GM12892 (cell line): ENCODE data around the gene SORBS1.

ENCODE experiments used
- POLR2A ChIP-seq: IDR thresholded peaks from 2 replicates; pipeline ENCODE4 v1.6.1; 2011; ENCODE audit warnings: low read depth, low read length, control low read depth
- POLR2AphosphoS5 ChIP-seq: IDR thresholded peaks from 2 replicates; pipeline ENCODE4 v1.6.1; 2011; ENCODE audit warnings: low read depth, low read length, control low read depth
- TAF1 ChIP-seq: IDR thresholded peaks from 2 replicates; pipeline ENCODE4 v1.6.1; 2011; ENCODE audit warnings: low read depth, mild to moderate bottlenecking, control low read depth, low read length, borderline replicate concordance

DNA sequence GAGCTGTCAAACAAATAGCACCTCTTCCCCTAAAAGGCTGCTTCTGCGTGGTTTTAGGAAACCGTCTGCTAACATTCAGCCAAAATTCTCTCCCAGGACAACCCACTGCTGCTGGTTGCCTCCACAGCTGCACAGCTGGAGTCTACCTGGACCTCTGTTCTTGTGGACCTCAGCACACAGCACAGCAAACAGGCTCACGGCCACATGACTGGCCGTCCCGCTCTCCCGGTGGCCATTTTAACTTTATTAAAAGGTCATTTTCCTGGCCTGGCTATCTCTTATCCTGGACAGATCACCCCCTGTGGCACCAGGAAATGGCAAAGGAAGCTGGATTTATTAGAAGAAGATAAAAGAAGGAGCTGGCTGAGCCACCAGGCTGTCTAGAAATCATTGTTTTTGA is 27.6 kb downstream of the SORBS1 start:
- TF ChIP-seq POLR2A (no peak), POLR2AphosphoS5 (no peak), TAF1 (no peak)
